ENCODE data around the gene ZNF83.
"Not testable (repeated sequence)": the region's sequence is repeated elsewhere in the genome, so short reads cannot be mapped to it uniquely, and the experiment has no call there.

The ZNF83 gene

DNA sequence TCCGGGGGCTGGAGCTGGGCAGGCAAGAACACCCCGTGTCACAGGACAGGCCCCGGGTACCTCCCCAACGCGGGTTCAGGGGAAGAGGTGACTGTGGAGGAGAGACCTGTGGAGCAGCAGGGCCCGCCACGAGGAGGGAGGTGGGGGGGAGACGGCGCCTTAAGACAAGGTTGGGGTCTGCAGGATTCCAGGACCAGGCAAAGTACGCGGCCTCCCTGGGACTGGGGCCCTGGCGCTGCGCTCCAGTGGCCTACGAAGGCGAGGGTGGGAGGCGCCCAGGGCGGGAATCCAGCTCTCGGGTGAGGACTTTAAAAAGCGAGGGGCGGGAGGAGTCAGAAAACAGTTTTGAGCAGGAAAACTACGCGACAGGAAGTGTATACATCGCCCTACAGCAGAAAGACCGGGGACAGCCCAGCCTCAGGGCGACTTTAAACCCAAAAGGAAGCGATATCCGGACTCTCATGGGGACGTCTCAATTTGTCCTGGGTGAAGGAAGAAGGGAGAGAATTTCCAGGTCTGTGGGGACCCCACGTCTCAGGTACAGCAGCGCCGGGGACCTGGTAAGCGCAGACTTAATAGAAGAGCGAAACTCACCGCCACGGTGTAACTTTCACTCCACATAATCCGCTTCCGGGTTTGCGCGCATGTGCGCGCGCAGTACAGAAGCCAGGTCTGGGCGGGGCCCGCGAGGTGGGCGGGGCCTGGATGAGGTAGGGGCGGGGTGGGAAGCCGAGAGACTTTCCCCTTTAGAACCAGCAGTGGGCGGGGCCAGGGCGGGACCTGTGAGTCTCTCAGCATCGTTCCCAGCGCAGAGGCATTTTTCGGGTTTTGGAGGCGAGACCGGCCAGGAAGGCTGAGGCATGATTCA is at the start of gene ZNF83:
Gene ZNF83 (minus strand): TSS at position 638 of the 868 bp plus-strand sequence.
- Histone ChIP-seq H3K9me3 (ENCODE audit: control insufficient read depth, low read depth, low read length) (no peaks in the 10 kb centered on the region), H3K36me3 (ENCODE audit: control insufficient read depth, low read depth, low read length) (no peaks in the 10 kb centered on the region), H3K4me3 (ENCODE audit: low read length) (peak within 1 kb of the TSS; percentile 99), H3K27ac (ENCODE audit: low read length) (peak within 1 kb of the TSS; percentile 46), H3K27me3 (ENCODE audit: control insufficient read depth, insufficient read depth, low read length) (peaks cover 21% of the 10 kb centered on the region), H3K9ac (ENCODE audit: low read length) (peak within 1 kb of the TSS; percentile 90), H3K4me1 (ENCODE audit: control insufficient read depth, low read depth, low read length) (peaks cover 5% of the 10 kb centered on the region)

GRCh38 chr19:52687684-52688083 is 49.5 kb upstream of the ZNF83 start:
- Histone ChIP-seq H3K4me3 (ENCODE audit: low read length) (no peak overlapping the region), H3K9ac (ENCODE audit: low read length) (no peak overlapping the region)

DNA sequence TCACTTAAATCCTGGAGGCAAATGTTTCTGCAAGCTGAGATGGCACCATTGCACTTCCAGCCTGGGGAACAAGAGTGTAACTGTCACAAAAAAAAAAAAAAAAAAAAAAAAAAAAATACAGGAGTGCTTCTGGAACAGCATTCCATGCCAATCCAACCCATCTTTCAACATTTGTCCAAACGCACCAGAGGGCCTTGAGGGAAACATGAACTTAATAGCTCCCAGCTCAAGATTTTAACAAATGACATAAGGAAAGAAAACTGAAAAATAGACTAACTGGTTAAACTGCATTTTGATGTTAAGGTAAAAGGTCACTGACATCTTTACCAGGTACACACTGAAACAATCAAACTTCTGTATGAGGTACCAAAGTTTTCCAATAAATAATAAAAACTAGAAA is 47.7 kb upstream of the ZNF83 start:
- Histone ChIP-seq H3K27ac (ENCODE audit: low read length) (no peak overlapping the region), H3K9ac (ENCODE audit: low read length) (no peak overlapping the region), H3K36me3 (ENCODE audit: control insufficient read depth, low read depth, low read length) (no peaks in the 10 kb centered on the region), H3K4me3 (ENCODE audit: low read length) (no peak overlapping the region), H3K9me3 (ENCODE audit: control insufficient read depth, low read depth, low read length) (no peaks in the 10 kb centered on the region), H3K27me3 (ENCODE audit: control insufficient read depth, insufficient read depth, low read length) (peaks cover 6% of the 10 kb centered on the region), H3K4me1 (ENCODE audit: control insufficient read depth, low read depth, low read length) (no peaks in the 10 kb centered on the region)

More at GRCh38 chr19:52687684-52688083, 49.5 kb upstream of the ZNF83 start:
- no peak overlapping the region for H3K27ac ChIP-seq (ENCODE audit: low read length)
- H3K27me3 ChIP-seq (ENCODE audit: control insufficient read depth, insufficient read depth, low read length): peaks cover 20% of the 10 kb centered on the region
- H3K4me1 ChIP-seq (ENCODE audit: control insufficient read depth, low read depth, low read length): peaks cover 2% of the 10 kb centered on the region
- no peaks in the 10 kb centered on the region for H3K9me3 ChIP-seq (ENCODE audit: control insufficient read depth, low read depth, low read length)
- H3K36me3 ChIP-seq (ENCODE audit: control insufficient read depth, low read depth, low read length): no peaks in the 10 kb centered on the region

- H3K36me3 ChIP-seq (ENCODE audit: control insufficient read depth, low read depth, low read length); H3K9me3 ChIP-seq (ENCODE audit: control insufficient read depth, low read depth, low read length); H3K4me1 ChIP-seq (ENCODE audit: control insufficient read depth, low read depth, low read length); H3K9ac ChIP-seq (ENCODE audit: low read length); H3K27me3 ChIP-seq (ENCODE audit: control insufficient read depth, insufficient read depth, low read length); H3K27ac ChIP-seq (ENCODE audit: low read length); H3K4me3 ChIP-seq (ENCODE audit: low read length): not testable (repeated sequence)
These were observed 43.1 kb upstream of the ZNF83 start for GRCh38 chr19:52681216-52681615.

DNA sequence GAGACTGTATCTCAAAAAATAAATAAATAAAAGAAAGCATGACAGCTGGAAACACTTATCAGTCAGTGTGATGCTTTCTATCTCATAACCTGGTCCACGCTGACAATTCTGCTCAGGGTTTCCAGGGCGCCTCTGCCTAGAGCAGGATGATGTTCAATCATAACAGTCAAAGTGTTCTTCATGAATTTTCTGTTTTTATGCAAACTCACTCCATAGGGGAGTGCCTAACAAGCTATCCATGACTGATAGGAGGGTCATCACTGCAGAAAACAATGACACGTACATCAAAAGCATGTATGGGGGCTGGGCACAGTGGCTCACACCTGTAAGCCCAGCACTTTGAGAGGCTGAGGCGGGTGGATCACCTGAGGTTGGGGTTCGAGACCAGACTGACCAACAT is 41.4 kb upstream of the ZNF83 start:
- no peak overlapping the region for H3K9ac ChIP-seq (ENCODE audit: low read length)
- no peak overlapping the region for H3K4me3 ChIP-seq (ENCODE audit: low read length)
- H3K27me3 ChIP-seq (ENCODE audit: control insufficient read depth, insufficient read depth, low read length): no peaks in the 10 kb centered on the region
- no peak overlapping the region for H3K27ac ChIP-seq (ENCODE audit: low read length)
- H3K36me3 ChIP-seq (ENCODE audit: control insufficient read depth, low read depth, low read length): no peaks in the 10 kb centered on the region
- H3K9me3 ChIP-seq (ENCODE audit: control insufficient read depth, low read depth, low read length): no peaks in the 10 kb centered on the region
- H3K4me1 ChIP-seq (ENCODE audit: control insufficient read depth, low read depth, low read length): no peaks in the 10 kb centered on the region

GRCh38 chr19:52675239-52675638 is 37.1 kb upstream of the ZNF83 start:
- H3K27me3 ChIP-seq (ENCODE audit: control insufficient read depth, insufficient read depth, low read length): not testable (repeated sequence)

GRCh38 chr19:52673014-52673413 is 34.9 kb upstream of the ZNF83 start:
- H3K27ac ChIP-seq (ENCODE audit: low read length): no peak overlapping the region
- no peak overlapping the region for H3K4me3 ChIP-seq (ENCODE audit: low read length)
- no peaks in the 10 kb centered on the region for H3K9me3 ChIP-seq (ENCODE audit: control insufficient read depth, low read depth, low read length)
- no peaks in the 10 kb centered on the region for H3K27me3 ChIP-seq (ENCODE audit: control insufficient read depth, insufficient read depth, low read length)
- H3K9ac ChIP-seq (ENCODE audit: low read length): no peak overlapping the region
- H3K36me3 ChIP-seq (ENCODE audit: control insufficient read depth, low read depth, low read length): no peaks in the 10 kb centered on the region
- H3K4me1 ChIP-seq (ENCODE audit: control insufficient read depth, low read depth, low read length): peaks cover 10% of the 10 kb centered on the region

More at GRCh38 chr19:52675239-52675638, 37.1 kb upstream of the ZNF83 start:
- H3K4me1 ChIP-seq (ENCODE audit: control insufficient read depth, low read depth, low read length); H3K27ac ChIP-seq (ENCODE audit: low read length); H3K4me3 ChIP-seq (ENCODE audit: low read length); H3K9me3 ChIP-seq (ENCODE audit: control insufficient read depth, low read depth, low read length); H3K9ac ChIP-seq (ENCODE audit: low read length); H3K36me3 ChIP-seq (ENCODE audit: control insufficient read depth, low read depth, low read length): not testable (repeated sequence)

DNA sequence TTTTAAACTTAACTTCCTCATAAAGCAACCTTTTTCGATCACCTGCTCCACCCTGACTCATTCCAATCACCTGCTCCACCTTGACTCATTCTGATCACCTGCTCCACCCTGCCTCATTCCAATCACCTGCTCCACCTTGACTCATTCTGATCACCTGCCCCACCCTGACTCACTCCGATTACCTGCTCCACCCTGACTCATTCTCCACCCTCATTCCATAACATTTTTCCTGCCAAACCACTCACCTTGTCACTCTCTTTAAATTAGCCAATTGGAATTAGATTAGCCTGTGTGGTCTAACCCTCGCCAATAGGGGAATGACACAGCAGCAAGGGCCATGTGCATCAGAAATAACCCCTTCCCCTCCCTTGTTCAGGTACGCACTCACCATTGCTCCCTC is 31.9 kb upstream of the ZNF83 start:
- H3K36me3 ChIP-seq (ENCODE audit: control insufficient read depth, low read depth, low read length): no peaks in the 10 kb centered on the region
- H3K27ac ChIP-seq (ENCODE audit: low read length): no peak overlapping the region
- no peak overlapping the region for H3K4me3 ChIP-seq (ENCODE audit: low read length)
- H3K9ac ChIP-seq (ENCODE audit: low read length): no peak overlapping the region
- H3K27me3 ChIP-seq (ENCODE audit: control insufficient read depth, insufficient read depth, low read length): no peaks in the 10 kb centered on the region
- H3K4me1 ChIP-seq (ENCODE audit: control insufficient read depth, low read depth, low read length): peaks cover 10% of the 10 kb centered on the region
- no peaks in the 10 kb centered on the region for H3K9me3 ChIP-seq (ENCODE audit: control insufficient read depth, low read depth, low read length)

DNA sequence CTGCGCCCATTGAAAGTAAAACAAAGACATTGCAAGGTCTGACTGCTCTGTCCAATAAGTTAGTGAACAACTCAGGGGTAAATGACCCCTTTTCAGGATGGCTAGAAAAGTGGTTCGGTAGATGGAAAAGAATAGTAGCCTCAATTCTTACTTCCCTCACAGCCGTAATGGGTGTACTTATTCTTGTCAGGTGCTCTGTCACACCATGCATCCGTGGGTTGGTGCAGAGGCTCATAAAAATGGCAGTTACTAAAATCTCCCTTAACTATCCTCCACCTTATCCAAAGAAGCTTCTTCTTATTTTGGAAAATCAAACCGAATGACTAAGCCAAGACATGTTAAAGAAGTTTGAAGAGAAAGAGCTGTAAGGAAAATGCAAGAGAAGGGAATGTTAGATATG is 31.4 kb upstream of the ZNF83 start:
- Histone ChIP-seq H3K9ac (ENCODE audit: low read length) (no peak overlapping the region), H3K36me3 (ENCODE audit: control insufficient read depth, low read depth, low read length) (no peaks in the 10 kb centered on the region)

DNA sequence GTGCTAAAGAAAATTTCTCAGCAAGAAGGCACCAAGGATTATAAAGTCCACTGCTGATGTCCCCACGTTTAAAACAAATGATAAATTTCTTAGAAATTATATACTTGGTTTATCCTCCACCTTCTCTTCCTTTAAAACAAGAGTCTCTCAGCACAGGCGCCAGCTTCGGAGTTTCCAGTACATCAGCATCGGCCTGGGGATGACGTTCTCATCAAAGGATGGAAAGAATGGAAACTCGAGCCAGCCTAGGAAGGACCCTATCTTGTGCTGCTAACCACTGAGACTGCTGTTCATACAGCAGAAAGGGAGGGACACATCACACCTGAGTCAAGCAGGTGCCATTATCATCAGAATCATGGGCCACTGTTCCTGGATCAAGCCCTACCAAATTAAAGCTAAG is 29.8 kb upstream of the ZNF83 start:
- no peak overlapping the region for H3K4me3 ChIP-seq (ENCODE audit: low read length)
- H3K9me3 ChIP-seq (ENCODE audit: control insufficient read depth, low read depth, low read length): no peaks in the 10 kb centered on the region
- H3K4me1 ChIP-seq (ENCODE audit: control insufficient read depth, low read depth, low read length): peaks cover 13% of the 10 kb centered on the region
- no peaks in the 10 kb centered on the region for H3K36me3 ChIP-seq (ENCODE audit: control insufficient read depth, low read depth, low read length)
- H3K27me3 ChIP-seq (ENCODE audit: control insufficient read depth, insufficient read depth, low read length): no peaks in the 10 kb centered on the region
- no peak overlapping the region for H3K9ac ChIP-seq (ENCODE audit: low read length)
- no peak overlapping the region for H3K27ac ChIP-seq (ENCODE audit: low read length)

More for the DNA sequence above, 31.4 kb upstream of the ZNF83 start:
- Histone ChIP-seq H3K27ac (ENCODE audit: low read length) (no peak overlapping the region), H3K4me1 (ENCODE audit: control insufficient read depth, low read depth, low read length) (peaks cover 10% of the 10 kb centered on the region), H3K4me3 (ENCODE audit: low read length) (no peak overlapping the region), H3K27me3 (ENCODE audit: control insufficient read depth, insufficient read depth, low read length) (no peaks in the 10 kb centered on the region), H3K9me3 (ENCODE audit: control insufficient read depth, low read depth, low read length) (no peaks in the 10 kb centered on the region)

- Histone ChIP-seq H3K36me3 (ENCODE audit: control insufficient read depth, low read depth, low read length) (no peaks in the 10 kb centered on the region), H3K4me1 (ENCODE audit: control insufficient read depth, low read depth, low read length) (peaks cover 13% of the 10 kb centered on the region), H3K9me3 (ENCODE audit: control insufficient read depth, low read depth, low read length) (no peaks in the 10 kb centered on the region), H3K9ac (ENCODE audit: low read length) (no peak overlapping the region), H3K4me3 (ENCODE audit: low read length) (no peak overlapping the region), H3K27ac (ENCODE audit: low read length) (no peak overlapping the region), H3K27me3 (ENCODE audit: control insufficient read depth, insufficient read depth, low read length) (no peaks in the 10 kb centered on the region)
These were observed 28.4 kb upstream of the ZNF83 start for GRCh38 chr19:52666506-52666905.

DNA sequence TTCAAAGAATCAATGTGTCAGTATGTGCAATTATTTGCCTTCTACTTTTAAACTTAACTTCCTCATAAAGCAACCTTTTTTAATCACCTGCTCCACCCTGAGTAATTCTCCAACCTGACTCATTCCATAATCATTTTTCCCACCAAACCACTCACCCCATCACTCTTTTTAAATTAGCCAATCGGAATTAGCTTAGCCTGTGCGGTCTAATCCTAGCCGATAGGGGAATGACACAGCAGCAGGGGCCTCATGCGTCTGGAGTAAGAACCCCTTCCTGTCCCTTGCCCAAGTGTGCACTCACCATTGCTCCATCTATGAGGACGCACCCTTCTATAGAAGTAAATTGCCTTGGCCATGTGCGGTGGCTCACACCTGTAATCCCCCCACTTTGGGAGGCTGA is 27.4 kb upstream of the ZNF83 start:
- no peak overlapping the region for H3K27ac ChIP-seq (ENCODE audit: low read length)
- H3K27me3 ChIP-seq (ENCODE audit: control insufficient read depth, insufficient read depth, low read length): no peaks in the 10 kb centered on the region
- H3K4me1 ChIP-seq (ENCODE audit: control insufficient read depth, low read depth, low read length): peaks cover 13% of the 10 kb centered on the region
- H3K9ac ChIP-seq (ENCODE audit: low read length): no peak overlapping the region
- no peaks in the 10 kb centered on the region for H3K9me3 ChIP-seq (ENCODE audit: control insufficient read depth, low read depth, low read length)
- no peak overlapping the region for H3K4me3 ChIP-seq (ENCODE audit: low read length)
- H3K36me3 ChIP-seq (ENCODE audit: control insufficient read depth, low read depth, low read length): no peaks in the 10 kb centered on the region
